Retinal pigment epithelial cell (primary cell): Measurements from ENCODE around the gene GNB1L.

Experiments used
- DNase-seq: peaks from one replicate; pipeline ENCODE4 v3.0.0-alpha.2; 2010; ENCODE audit warnings: low read depth
- H3K4me3 ChIP-seq: 2 replicates; pipeline ENCODE4 v1.5.1; 2011; ENCODE audit warnings: mild to moderate bottlenecking, low read length, control low read depth, moderate library complexity
- TF ChIP-seq, protein P1 (sequence below): conservative IDR thresholded peaks from 2 replicates; pipeline ENCODE4 v1.5.1; 2011; ENCODE audit warnings: low read depth, low read length, control low read depth, inconsistent platforms

Gene GNB1L

DNA sequence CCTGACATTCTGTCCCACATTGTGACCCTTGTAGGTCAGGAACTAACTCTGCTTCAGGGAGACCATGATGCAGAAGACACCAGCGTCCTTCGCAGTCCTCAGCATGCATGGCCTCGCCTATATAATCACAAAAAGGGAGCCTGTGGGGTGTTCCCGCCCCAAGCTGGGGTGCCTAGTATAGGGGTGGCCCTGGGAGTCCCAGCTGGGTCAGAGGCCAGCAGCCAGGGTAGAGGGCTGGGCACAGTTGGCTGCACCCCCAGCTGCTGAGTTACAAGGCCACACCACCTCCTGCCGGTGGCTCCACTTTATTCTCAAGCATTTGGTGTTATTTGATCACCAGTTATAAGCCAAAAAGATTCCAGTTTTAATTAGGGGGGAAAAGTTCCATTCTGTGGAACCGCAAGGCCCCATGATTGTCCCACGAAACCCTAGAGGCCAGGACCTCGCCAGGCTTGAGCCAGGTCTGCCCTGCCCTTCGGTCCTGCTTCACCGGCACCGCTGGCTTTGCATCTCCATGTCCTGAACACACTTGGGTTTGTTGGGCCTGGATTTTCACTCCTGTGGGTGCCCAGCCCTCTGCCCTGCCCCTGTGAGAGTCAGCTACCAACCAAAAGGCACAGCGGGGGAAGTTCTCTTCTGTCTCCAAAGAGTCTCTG, 15.0 kb upstream of the GNB1L start:
- H3K4me3 ChIP-seq: no peak overlapping the region
- no peak for DNase-seq
- TF ChIP-seq, protein P1, sequence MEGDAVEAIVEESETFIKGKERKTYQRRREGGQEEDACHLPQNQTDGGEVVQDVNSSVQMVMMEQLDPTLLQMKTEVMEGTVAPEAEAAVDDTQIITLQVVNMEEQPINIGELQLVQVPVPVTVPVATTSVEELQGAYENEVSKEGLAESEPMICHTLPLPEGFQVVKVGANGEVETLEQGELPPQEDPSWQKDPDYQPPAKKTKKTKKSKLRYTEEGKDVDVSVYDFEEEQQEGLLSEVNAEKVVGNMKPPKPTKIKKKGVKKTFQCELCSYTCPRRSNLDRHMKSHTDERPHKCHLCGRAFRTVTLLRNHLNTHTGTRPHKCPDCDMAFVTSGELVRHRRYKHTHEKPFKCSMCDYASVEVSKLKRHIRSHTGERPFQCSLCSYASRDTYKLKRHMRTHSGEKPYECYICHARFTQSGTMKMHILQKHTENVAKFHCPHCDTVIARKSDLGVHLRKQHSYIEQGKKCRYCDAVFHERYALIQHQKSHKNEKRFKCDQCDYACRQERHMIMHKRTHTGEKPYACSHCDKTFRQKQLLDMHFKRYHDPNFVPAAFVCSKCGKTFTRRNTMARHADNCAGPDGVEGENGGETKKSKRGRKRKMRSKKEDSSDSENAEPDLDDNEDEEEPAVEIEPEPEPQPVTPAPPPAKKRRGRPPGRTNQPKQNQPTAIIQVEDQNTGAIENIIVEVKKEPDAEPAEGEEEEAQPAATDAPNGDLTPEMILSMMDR: no peak

DNA sequence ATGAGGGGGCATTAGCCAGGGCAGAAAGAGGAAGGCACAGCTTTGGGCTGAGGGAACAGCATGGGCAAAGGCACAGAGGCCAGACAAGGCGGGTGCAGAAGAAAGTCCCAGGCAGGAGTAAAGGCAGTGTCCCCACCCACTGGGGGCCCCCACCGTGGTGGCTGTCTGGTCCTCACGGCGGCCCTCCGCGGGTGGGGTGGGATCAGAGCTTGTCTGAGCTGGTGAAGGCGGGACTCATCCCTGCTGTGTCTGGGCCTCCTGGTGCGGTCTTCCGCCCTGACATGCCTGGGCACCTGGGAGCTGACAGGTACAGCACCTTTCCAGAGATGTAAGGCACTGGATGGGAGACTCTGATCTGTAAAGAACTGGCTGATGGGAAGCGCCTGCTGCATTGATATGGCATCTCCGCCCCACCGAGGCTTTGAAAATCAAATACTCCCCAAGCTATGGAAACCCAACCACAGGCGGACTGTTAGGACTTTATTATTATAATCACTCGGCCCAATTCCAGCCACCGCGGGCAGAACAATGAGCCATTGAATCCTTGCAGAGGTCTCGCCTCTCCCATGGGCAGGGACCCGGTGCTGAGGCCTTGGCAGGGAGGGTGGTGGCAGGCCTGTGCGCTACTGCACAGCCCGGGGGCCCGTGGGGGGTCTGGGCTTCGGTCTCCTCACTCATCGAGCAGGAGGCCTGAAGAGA, 14.2 kb upstream of the GNB1L start:
- no peak for DNase-seq
- H3K4me3 ChIP-seq: no peak overlapping the region
- TF ChIP-seq, protein P1: no peak

DNA sequence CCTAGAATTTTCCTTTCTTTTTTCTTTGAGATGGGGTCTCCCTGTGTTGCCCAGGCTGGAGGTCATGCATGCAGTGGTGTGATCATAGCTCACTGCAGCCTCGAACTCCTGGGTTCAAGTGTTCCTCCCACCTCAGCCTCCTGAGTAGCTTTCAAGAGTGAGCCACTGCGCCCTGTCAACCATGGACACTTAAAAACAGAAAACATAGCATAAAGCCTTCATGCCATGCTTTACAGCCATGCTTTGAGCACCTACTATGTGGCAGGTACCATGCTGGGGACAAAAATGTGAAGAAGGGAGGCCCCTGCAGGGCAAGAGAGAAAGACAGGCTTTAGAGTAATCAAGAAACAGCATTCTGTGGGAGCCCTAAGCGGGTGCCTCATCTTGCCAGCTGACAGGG, 13.7 kb upstream of the GNB1L start:
- no peak overlapping the region for H3K4me3 ChIP-seq
- DNase-seq: no peak

DNA sequence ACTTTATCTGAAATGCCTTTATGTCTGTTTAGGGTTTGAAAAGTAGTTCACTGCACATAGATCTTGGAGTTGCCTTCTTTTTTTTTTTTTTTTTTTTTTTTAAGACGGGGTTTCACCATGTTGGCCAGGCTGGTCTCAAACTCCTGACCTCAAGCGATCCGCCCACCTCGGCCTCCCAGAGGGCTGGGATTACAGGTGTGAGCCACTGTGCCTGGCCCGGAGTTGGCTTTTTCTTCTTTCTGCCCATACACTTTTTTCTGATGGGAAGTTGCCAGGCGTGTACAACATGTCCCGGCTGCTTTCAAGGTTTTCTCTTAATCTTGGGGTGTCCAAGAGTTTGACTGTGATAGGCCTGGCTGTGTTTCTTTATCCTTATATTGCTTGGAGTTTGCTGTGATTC, 12.9 kb upstream of the GNB1L start:
- no peak overlapping the region for H3K4me3 ChIP-seq
- TF ChIP-seq, protein P1: no peak
- DNase-seq: no peak

More for the DNA sequence above, 13.7 kb upstream of the GNB1L start:
- TF ChIP-seq, protein P1: no peak

DNA sequence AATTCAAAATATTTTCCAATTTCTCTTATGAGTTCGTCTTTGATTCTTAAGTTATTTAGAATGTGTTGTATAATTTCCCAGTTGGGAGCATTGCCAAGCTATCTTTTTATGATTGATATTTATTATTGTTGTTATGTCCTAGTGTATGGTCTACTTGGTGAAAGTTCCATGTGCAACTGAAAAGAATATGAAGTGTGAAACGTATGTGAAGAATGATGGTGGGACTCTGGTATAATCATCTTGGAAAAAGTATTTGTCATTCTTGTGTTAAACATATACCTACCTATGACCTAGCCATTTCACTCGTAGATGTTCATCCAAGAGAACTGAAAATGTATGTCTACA, 12.0 kb upstream of the GNB1L start:
- TF ChIP-seq, protein P1: no peak
- no peak overlapping the region for H3K4me3 ChIP-seq
- DNase-seq: no peak

DNA sequence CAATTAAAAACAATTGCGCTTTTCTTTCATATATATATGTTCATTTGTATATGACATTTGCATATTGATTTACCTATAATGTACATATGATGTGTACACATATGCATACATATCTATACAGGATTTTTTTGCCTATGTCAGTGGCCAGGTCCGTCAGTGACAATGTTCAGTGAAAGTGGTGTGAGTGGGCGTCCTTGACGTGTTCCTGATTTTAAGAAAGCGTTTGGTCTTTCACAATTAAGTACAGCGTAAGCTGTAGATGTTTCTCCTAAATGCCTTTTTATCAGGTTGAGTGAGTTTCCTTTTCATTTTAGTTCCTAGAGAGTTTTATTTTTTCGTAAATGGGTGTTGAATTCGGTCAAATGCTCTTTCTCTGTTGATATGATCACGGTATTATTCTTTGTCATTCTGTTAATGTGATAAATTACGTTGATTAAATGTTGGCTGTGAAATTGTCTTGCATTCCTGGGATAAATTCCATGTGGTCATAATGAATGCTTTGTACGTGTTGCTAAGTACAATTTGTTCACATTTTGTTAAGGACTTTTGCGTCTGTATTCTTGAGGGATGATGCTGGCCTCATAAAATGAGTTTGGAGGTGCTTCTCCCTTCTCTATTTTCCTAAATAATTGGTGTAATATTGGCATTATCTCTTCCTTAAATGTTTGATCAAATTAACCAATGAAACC, 10.6 kb upstream of the GNB1L start:
- H3K4me3 ChIP-seq: no peak overlapping the region
- TF ChIP-seq, protein P1: no peak
- no peak for DNase-seq
